ENCODE measurements around the gene ARHGAP12.

The ARHGAP12 gene

DNA sequence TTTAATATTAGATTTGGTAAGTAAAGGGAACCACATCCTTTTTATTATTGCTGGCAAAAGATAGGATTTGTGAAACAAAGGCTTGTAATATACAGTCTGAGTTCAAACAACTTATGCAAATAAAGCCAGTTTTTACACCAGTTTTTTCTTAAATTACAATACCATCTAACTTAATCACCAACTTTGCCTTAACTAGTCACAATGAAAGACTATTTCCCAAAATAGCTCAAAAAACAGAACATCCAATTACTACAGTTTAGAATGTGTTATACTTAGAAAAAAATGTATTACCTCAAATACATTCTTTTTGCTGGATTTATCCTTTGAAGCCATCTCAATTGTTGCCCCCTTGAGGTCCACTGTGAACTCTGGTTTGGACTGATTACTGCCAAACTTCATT is 108.5 kb downstream of the ARHGAP12 start:
- H3K4me2 ChIP-seq (ENCODE audit: low read length) = no peak overlapping the region

GRCh38 chr10:31819391-31819820 is 109.2 kb downstream of the ARHGAP12 start:
- no peaks in the 10 kb centered on the region for H3F3A ChIP-seq (ENCODE audit: control insufficient read depth, insufficient read depth)
- no peaks in the 10 kb centered on the region for H4K20me1 ChIP-seq (ENCODE audit: control insufficient read depth, insufficient read depth, low read depth, low read length)
- no peaks in the 10 kb centered on the region for H3K9me3 ChIP-seq (ENCODE audit: control insufficient read depth, insufficient read depth, low read length)
- TF ChIP-seq EZH2phosphoT487 (IDR thresholded peaks at IDR 0.05; ENCODE audit: borderline replicate concordance, low read length) = no peak
- TF ChIP-seq, protein P1, sequence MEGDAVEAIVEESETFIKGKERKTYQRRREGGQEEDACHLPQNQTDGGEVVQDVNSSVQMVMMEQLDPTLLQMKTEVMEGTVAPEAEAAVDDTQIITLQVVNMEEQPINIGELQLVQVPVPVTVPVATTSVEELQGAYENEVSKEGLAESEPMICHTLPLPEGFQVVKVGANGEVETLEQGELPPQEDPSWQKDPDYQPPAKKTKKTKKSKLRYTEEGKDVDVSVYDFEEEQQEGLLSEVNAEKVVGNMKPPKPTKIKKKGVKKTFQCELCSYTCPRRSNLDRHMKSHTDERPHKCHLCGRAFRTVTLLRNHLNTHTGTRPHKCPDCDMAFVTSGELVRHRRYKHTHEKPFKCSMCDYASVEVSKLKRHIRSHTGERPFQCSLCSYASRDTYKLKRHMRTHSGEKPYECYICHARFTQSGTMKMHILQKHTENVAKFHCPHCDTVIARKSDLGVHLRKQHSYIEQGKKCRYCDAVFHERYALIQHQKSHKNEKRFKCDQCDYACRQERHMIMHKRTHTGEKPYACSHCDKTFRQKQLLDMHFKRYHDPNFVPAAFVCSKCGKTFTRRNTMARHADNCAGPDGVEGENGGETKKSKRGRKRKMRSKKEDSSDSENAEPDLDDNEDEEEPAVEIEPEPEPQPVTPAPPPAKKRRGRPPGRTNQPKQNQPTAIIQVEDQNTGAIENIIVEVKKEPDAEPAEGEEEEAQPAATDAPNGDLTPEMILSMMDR (IDR thresholded peaks at IDR 0.05; ENCODE audit: low read depth, low read length, poor library complexity, severe bottlenecking) = no peak
- H3K27ac ChIP-seq (ENCODE audit: low read depth, low read length) = no peak overlapping the region
- H3K4me1 ChIP-seq (ENCODE audit: control insufficient read depth, low read length) = no peaks in the 10 kb centered on the region
- no peaks in the 10 kb centered on the region for H3K9me2 ChIP-seq (replicated peaks; ENCODE audit: control insufficient read depth, low read length)
- H3K4me3 ChIP-seq (ENCODE audit: low read length) = no peak overlapping the region
- no peak overlapping the region for H3K4me2 ChIP-seq (ENCODE audit: low read length)
- no peaks in the 10 kb centered on the region for H3K79me2 ChIP-seq (ENCODE audit: control insufficient read depth, low read length)
- H3K27me3 ChIP-seq (ENCODE audit: control insufficient read depth, low read length) = no peaks in the 10 kb centered on the region
- no peaks in the 10 kb centered on the region for H3K36me3 ChIP-seq (ENCODE audit: control insufficient read depth, low read length)

More for the DNA sequence above, 108.5 kb downstream of the ARHGAP12 start:
- Histone ChIP-seq H3K4me1 (ENCODE audit: control insufficient read depth, low read length) (no peaks in the 10 kb centered on the region), H3K36me3 (ENCODE audit: control insufficient read depth, low read length) (no peaks in the 10 kb centered on the region), H4K20me1 (ENCODE audit: control insufficient read depth, insufficient read depth, low read depth, low read length) (no peaks in the 10 kb centered on the region), H3K9me3 (ENCODE audit: control insufficient read depth, insufficient read depth, low read length) (no peaks in the 10 kb centered on the region), H3K9me2 (replicated peaks; ENCODE audit: control insufficient read depth, low read length) (no peaks in the 10 kb centered on the region), H3F3A (ENCODE audit: control insufficient read depth, insufficient read depth) (no peaks in the 10 kb centered on the region), H3K79me2 (ENCODE audit: control insufficient read depth, low read length) (no peaks in the 10 kb centered on the region), H3K27me3 (ENCODE audit: control insufficient read depth, low read length) (no peaks in the 10 kb centered on the region), H3K27ac (ENCODE audit: low read depth, low read length) (no peak overlapping the region), H3K4me3 (ENCODE audit: low read length) (no peak overlapping the region)
- TF ChIP-seq, protein P1 (IDR thresholded peaks at IDR 0.05; ENCODE audit: low read depth, low read length, poor library complexity, severe bottlenecking) = no peak
- TF ChIP-seq EZH2phosphoT487 (IDR thresholded peaks at IDR 0.05; ENCODE audit: borderline replicate concordance, low read length) = no peak

DNA sequence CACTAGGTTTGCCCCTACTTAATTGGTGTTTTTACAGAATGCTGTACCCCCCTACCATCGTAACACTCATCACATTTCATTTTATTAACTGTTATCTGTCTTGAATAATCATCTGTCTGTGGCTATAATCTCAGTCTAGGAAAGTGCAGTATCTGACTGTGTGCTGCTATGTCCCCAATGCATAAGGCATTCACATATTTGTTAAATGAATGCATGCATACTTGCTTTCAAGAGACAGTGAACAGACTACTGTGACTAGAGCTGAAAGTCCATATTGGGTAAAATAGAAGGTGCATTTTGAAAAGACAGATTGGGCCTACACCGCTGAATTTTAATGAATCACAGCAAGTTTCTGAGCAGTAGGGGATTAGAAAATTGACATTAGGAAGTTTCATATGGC is 112.3 kb downstream of the ARHGAP12 start:
- Histone ChIP-seq H3K4me1 (ENCODE audit: control insufficient read depth, low read length) (no peaks in the 10 kb centered on the region), H3K27ac (ENCODE audit: low read depth, low read length) (no peak overlapping the region), H3F3A (ENCODE audit: control insufficient read depth, insufficient read depth) (no peaks in the 10 kb centered on the region), H3K9me2 (replicated peaks; ENCODE audit: control insufficient read depth, low read length) (no peaks in the 10 kb centered on the region), H3K4me2 (ENCODE audit: low read length) (no peak overlapping the region), H3K79me2 (ENCODE audit: control insufficient read depth, low read length) (no peaks in the 10 kb centered on the region), H3K27me3 (ENCODE audit: control insufficient read depth, low read length) (no peaks in the 10 kb centered on the region), H3K9me3 (ENCODE audit: control insufficient read depth, insufficient read depth, low read length) (no peaks in the 10 kb centered on the region), H4K20me1 (ENCODE audit: control insufficient read depth, insufficient read depth, low read depth, low read length) (no peaks in the 10 kb centered on the region), H3K4me3 (ENCODE audit: low read length) (no peak overlapping the region), H3K36me3 (ENCODE audit: control insufficient read depth, low read length) (no peaks in the 10 kb centered on the region)
- TF ChIP-seq EZH2phosphoT487 (IDR thresholded peaks at IDR 0.05; ENCODE audit: borderline replicate concordance, low read length) = no peak
- TF ChIP-seq, protein P1 (IDR thresholded peaks at IDR 0.05; ENCODE audit: low read depth, low read length, poor library complexity, severe bottlenecking) = no peak
